Endothelial cell of umbilical vein (primary cell): ENCODE data around the gene LGALSL. TPM values are rescaled to one million over a fixed set of nuclear protein-coding genes. Genes with fewer than 3 reads are reported as not detected.

Experiments
- BruUV-seq: library from RNA; stranded (reverse); fragments of 400-500 nt; replicated peaks from 2 replicates; lab custom pipeline; 2021; lab: Mats Ljungman, UMichigan
- CTCF ChIA-PET: fragments of 300-600, 350-600 bp; sonication (Branson Sonifier 250); formaldehyde crosslinking; loops from one replicate; lab custom pipeline; 2021; ENCODE audit warnings: antibody characterized with exemption, inconsistent platforms; lab: Charles Lee
- POLR2A ChIA-PET: fragments of 300-600, 350-600 bp; sonication (Branson Sonifier 250); formaldehyde crosslinking; loops from one replicate; lab custom pipeline; 2021; ENCODE audit warnings: antibody characterized with exemption, inconsistent platforms; lab: Charles Lee
- DNase-seq: peaks from one replicate; pipeline ENCODE4 v3.0.0-alpha.2; 2011; ENCODE audit warnings: low read depth, low spot score
- FAIRE-seq: peaks from 2 replicates; lab custom pipeline; 2011; peaks lifted over from hg19 to GRCh38; lab: Jason Lieb, UNC
- H2AFZ ChIP-seq: 2 replicates; pipeline ENCODE4 v1.6.0; 2012; ENCODE audit warnings: low read depth, low read length, control low read depth, inconsistent platforms
- H3K27ac ChIP-seq: 2 replicates; pipeline ENCODE4 v1.5.1; 2011; ENCODE audit warnings: low read depth, mild to moderate bottlenecking, control low read depth, low read length, moderate library complexity; ENCODE audit not compliant: insufficient read depth
- H3K27me3 ChIP-seq, 2 experiments: 2 replicates each; pipeline versions ENCODE4 v1.6.0 to v1.6.1; 2011; ENCODE audit warnings: low read length in 2 of 2, mixed read lengths in 1 of 2; ENCODE audit not compliant: control insufficient read depth in 2 of 2, insufficient read depth in 2 of 2
- H3K36me3 ChIP-seq, 2 experiments: 2 replicates in 1 of 2; 3 replicates in 1 of 2; pipeline ENCODE4 v1.5.1; 2011; ENCODE audit warnings: low read length in 2 of 2, mild to moderate bottlenecking in 1 of 2, moderate library complexity in 1 of 2; ENCODE audit not compliant: control insufficient read depth in 2 of 2, insufficient read depth in 2 of 2; ENCODE audit errors: extremely low read depth in 1 of 2
- H3K4me1 ChIP-seq: 3 replicates; pipeline ENCODE4 v1.5.1; 2011; ENCODE audit warnings: mild to moderate bottlenecking, low read length; ENCODE audit not compliant: control insufficient read depth, insufficient read depth; ENCODE audit errors: extremely low read depth
- H3K4me2 ChIP-seq: 2 replicates; pipeline ENCODE4 v1.6.1; 2011; ENCODE audit warnings: low read length, control low read depth, mixed read lengths; ENCODE audit not compliant: insufficient read depth
- H3K4me3 ChIP-seq, 3 experiments: fragments of 200-600 bp in 1 of 3; sonication (generic), shearing (Covaris generic) in 1 of 3; replicated peaks in 1 of 3; 2 replicates each; pipeline ENCODE4 v1.5.1; 2011 to 2016; ENCODE audit warnings: control low read depth in 3 of 3, low read length in 3 of 3, mild to moderate bottlenecking in 2 of 3, inconsistent platforms in 1 of 3, low read depth in 1 of 3, moderate library complexity in 1 of 3; ENCODE audit not compliant: insufficient read depth in 1 of 3
- H3K79me2 ChIP-seq: 2 replicates; pipeline ENCODE4 v1.6.0; 2012; ENCODE audit warnings: low read length, inconsistent platforms; ENCODE audit not compliant: control insufficient read depth, insufficient read depth
- H3K9ac ChIP-seq: replicated peaks from 2 replicates; pipeline ENCODE3; 2011; ENCODE audit warnings: low read length, control low read depth; ENCODE audit not compliant: insufficient read depth; ENCODE audit errors: extremely low read depth
- H3K9me1 ChIP-seq: replicated peaks from 3 replicates; pipeline ENCODE4 v1.6.0; 2011; ENCODE audit warnings: mild to moderate bottlenecking, low read length; ENCODE audit not compliant: control insufficient read depth, insufficient read depth; ENCODE audit errors: extremely low read depth
- H3K9me3 ChIP-seq: replicated peaks from 2 replicates; pipeline ENCODE4 v1.5.1; 2012; ENCODE audit warnings: low read length, inconsistent platforms; ENCODE audit not compliant: control insufficient read depth, insufficient read depth
- H4K20me1 ChIP-seq: replicated peaks from 2 replicates; pipeline ENCODE3; 2011; ENCODE audit warnings: mild to moderate bottlenecking, low read length; ENCODE audit not compliant: control insufficient read depth, insufficient read depth; ENCODE audit errors: extremely low read depth
- CTCF ChIP-seq, 2 donors: IDR thresholded peaks; 1 replicate in 1 of 2; 2 replicates in 1 of 2; pipeline ENCODE4 v1.5.1; 2011; ENCODE audit warnings: low read length in 2 of 2, mild to moderate bottlenecking in 2 of 2, moderate library complexity in 2 of 2, control low read depth in 1 of 2, inconsistent platforms in 1 of 2, low read depth in 1 of 2; ENCODE audit not compliant: insufficient read depth in 1 of 2; ENCODE audit errors: extremely low read depth in 1 of 2
- EZH2 ChIP-seq: IDR thresholded peaks from 2 replicates; pipeline ENCODE4 v1.6.1; 2012; ENCODE audit warnings: borderline replicate concordance, low read depth, mild to moderate bottlenecking, moderate library complexity, low read length, inconsistent platforms; ENCODE audit not compliant: severe bottlenecking
- FOS ChIP-seq: IDR thresholded peaks from 2 replicates; pipeline ENCODE4 v1.6.1; 2011; ENCODE audit warnings: mild to moderate bottlenecking, low read length, moderate library complexity, borderline replicate concordance; ENCODE audit not compliant: insufficient read depth
- GATA2 ChIP-seq: IDR thresholded peaks from 2 replicates; pipeline ENCODE4 v1.7.0; 2011; ENCODE audit warnings: low read depth, mild to moderate bottlenecking, moderate library complexity, mixed read lengths, low read length; ENCODE audit not compliant: insufficient read length, insufficient read depth
- JUN ChIP-seq: IDR thresholded peaks from 2 replicates; pipeline ENCODE4 v1.6.1; 2011; ENCODE audit warnings: borderline replicate concordance, low read depth; ENCODE audit not compliant: insufficient read length, insufficient read depth
- MAX ChIP-seq: IDR thresholded peaks from 2 replicates; pipeline ENCODE4 v1.6.1; 2011; ENCODE audit not compliant: insufficient read depth, insufficient read length
- MYC ChIP-seq: IDR thresholded peaks from one replicate; pipeline ENCODE4 v1.6.1; 2011; ENCODE audit warnings: mild to moderate bottlenecking, low read depth, low read length
- POLR2A ChIP-seq: IDR thresholded peaks from 2 replicates; pipeline ENCODE4 v1.6.1; 2012; ENCODE audit warnings: low read depth, mild to moderate bottlenecking, control low read depth, low read length
- POLR2AphosphoS5 ChIP-seq: IDR thresholded peaks from 2 replicates; pipeline ENCODE4 v1.6.1; 2012; ENCODE audit warnings: low read depth, mild to moderate bottlenecking, control low read depth, low read length, moderate library complexity; ENCODE audit not compliant: insufficient read depth
- dilution Hi-C: fragments of 300-500 bp; cut with MboI; formaldehyde crosslinking; loops from one replicate; pipeline ENCODE4 v1.15.0; 2019; ENCODE audit warnings: low sequenced_read_pairs; ENCODE audit not compliant: extremely low pct_ligation_motif_present
- intact Hi-C: fragments of 100-400 bp; cut with micrococcal nuclease; formaldehyde crosslinking; loops from one replicate; pipeline ENCODE4 v1.10.0; 2022
- polyA plus RNA-seq, 4 experiments: library from polyadenylated mRNA; depleted of rRNA in 3 of 4; stranded (reverse) in 3 of 4; unstranded in 1 of 4; fragments of >200 nt; gene quantifications; 2 replicates each; pipeline versions ENCODE4 v1.2.1 to v1.2.3, GENCODE V29; 2011 to 2012; ENCODE audit warnings: missing spikeins in 1 of 4
- total RNA-seq: library from RNA; stranded (reverse); gene quantifications from 2 replicates; pipeline ENCODE4 v1.2.3, GENCODE V29; 2021

Gene LGALSL
- total and polyA plus RNA-seq, 2 donors (not counting 3 experiments of a cell fraction or from before 2014, with no cell fraction given): 2.3 to 2.6 TPM

GRCh38 chr2:64420677-64421076 is 33.3 kb upstream of the LGALSL start:
- Histone ChIP-seq H3K9me1 (no peaks in the 10 kb centered on the region), H3K27ac (no peak overlapping the region), H3K79me2 (no peaks in the 10 kb centered on the region), H3K9me3 (no peaks in the 10 kb centered on the region), H3K36me3 (no peaks in the 10 kb centered on the region), H3K4me1 (no peaks in the 10 kb centered on the region), H2AFZ (no peak overlapping the region), H4K20me1 (no peaks in the 10 kb centered on the region), H3K4me2 (no peak overlapping the region), H3K27me3 (peaks cover 9 to 24% of the 10 kb centered on the region in 2 experiments), H3K4me3 (no peak overlapping the region), H3K9ac (no peak overlapping the region)
- FAIRE-seq (no peak), DNase-seq (no peak)
- intact Hi-C loops: no loop called here
- dilution Hi-C loops: no loop called here
- ChIA-PET POLR2A (no interaction called here), CTCF (interaction anchor here (0.7 to 1.4 kb wide), 3 partner anchors 60 to 90 kb away, joined by 3 read pairs; no protein-coding TSS in a partner anchor)
- TF ChIP-seq MAX (no peak), FOS (no peak), MYC (no peak), GATA2 (no peak), POLR2A (no peak), POLR2AphosphoS5 (no peak), EZH2 (no peak), JUN (no peak)
- no TSS peak for BruUV-seq

GRCh38 chr2:64421201-64421600 is 32.8 kb upstream of the LGALSL start:
- dilution Hi-C loops: no loop called here
- BruUV-seq: no TSS peak

More at GRCh38 chr2:64421201-64421600, 32.8 kb upstream of the LGALSL start:
- H2AFZ ChIP-seq: no peak overlapping the region
- no peaks in the 10 kb centered on the region for H3K9me3 ChIP-seq
- FAIRE-seq (no peak), DNase-seq (no peak)
- no peak overlapping the region for H3K4me2 ChIP-seq
- peaks cover 9 to 24% of the 10 kb centered on the region in 2 experiments for H3K27me3 ChIP-seq
- POLR2A ChIA-PET: no interaction called here
- no peak for TF ChIP-seq JUN
- no peak for TF ChIP-seq MAX
- no peak for TF ChIP-seq EZH2
- TF ChIP-seq CTCF (IDR thresholded peaks at IDR 0.05; ENCODE audit: extremely low read depth in 1 of 2, insufficient read depth in 1 of 2, low read depth in 1 of 2, low read length in 2 of 2): no peak
- no peaks in the 10 kb centered on the region for H4K20me1 ChIP-seq
- no peak overlapping the region for H3K9ac ChIP-seq
- H3K4me1 ChIP-seq: no peaks in the 10 kb centered on the region
- H3K27ac ChIP-seq: no peak overlapping the region
- no peak overlapping the region for H3K4me3 ChIP-seq
- CTCF ChIA-PET: interaction anchor here (0.9 to 1.4 kb wide), 2 partner anchors 61 to 91 kb away, joined by 3 read pairs; no protein-coding TSS in a partner anchor
- no peaks in the 10 kb centered on the region for H3K36me3 ChIP-seq
- intact Hi-C loops: no loop called here
- no peaks in the 10 kb centered on the region for H3K9me1 ChIP-seq
- no peaks in the 10 kb centered on the region for H3K79me2 ChIP-seq
